ENCODE data around the gene REXO4. TPM values are rescaled to one million over a fixed set of nuclear protein-coding genes. Genes with fewer than 3 reads are reported as not detected.
A peak's percentile ranks its signal among the peaks of the same experiment; 100 is the strongest.

Gene REXO4
- total and polyA plus RNA-seq, 8 donors: 16.9 to 29.1 (median 27.6) TPM

DNA sequence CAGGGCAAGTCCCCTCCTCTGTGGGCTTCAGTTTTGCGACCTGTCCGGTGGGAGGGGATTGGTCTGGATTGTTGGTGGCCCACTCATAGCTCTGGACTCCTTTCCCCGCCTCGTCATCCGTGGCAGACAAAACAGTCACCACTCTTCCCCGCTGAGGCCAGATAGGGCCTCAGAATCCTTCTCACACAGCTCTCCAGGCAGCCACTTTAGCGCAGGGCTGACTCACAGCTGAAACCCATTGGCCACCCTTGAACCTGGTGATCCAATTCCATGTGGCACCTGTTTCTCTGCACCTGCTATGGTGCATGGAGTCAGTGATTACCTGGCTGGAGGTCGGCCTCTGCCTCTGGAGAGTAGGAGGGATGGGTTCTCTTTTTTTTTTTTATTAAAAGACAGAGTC, 26.2 kb upstream of the REXO4 start:
- Histone ChIP-seq H3K4me1 (no peaks in the 10 kb centered on the region), H3K36me3 (no peaks in the 10 kb centered on the region), H3K27me3 (no peaks in the 10 kb centered on the region), H3K27ac (no peak overlapping the region), H3K9me3 (no peaks in the 10 kb centered on the region), H3K4me3 (no peak overlapping the region)
- intact Hi-C loops (cut with DNase I): no loop called here
- DNase-seq (no peak), ATAC-seq (peak; percentile 73)
- TF ChIP-seq, protein P1, sequence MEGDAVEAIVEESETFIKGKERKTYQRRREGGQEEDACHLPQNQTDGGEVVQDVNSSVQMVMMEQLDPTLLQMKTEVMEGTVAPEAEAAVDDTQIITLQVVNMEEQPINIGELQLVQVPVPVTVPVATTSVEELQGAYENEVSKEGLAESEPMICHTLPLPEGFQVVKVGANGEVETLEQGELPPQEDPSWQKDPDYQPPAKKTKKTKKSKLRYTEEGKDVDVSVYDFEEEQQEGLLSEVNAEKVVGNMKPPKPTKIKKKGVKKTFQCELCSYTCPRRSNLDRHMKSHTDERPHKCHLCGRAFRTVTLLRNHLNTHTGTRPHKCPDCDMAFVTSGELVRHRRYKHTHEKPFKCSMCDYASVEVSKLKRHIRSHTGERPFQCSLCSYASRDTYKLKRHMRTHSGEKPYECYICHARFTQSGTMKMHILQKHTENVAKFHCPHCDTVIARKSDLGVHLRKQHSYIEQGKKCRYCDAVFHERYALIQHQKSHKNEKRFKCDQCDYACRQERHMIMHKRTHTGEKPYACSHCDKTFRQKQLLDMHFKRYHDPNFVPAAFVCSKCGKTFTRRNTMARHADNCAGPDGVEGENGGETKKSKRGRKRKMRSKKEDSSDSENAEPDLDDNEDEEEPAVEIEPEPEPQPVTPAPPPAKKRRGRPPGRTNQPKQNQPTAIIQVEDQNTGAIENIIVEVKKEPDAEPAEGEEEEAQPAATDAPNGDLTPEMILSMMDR (IDR thresholded peaks at IDR 0.05): no peak

DNA sequence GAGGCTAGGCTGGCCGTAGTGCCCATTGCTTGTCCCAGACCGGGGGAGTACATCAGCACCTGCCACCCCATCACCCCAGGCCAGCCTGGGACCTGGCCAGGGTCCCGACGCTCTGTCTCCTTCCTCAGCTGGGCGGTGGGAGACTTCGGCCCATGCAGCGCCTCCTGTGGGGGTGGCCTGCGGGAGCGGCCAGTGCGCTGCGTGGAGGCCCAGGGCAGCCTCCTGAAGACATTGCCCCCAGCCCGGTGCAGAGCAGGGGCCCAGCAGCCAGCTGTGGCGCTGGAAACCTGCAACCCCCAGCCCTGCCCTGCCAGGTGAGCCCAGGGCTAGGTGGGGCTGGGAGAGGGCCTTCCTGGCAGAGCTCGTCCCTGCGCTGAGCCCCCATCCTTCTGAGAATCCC, 25.4 kb upstream of the REXO4 start:
- no peak overlapping the region for H3K27ac ChIP-seq
- H3K9me3 ChIP-seq: no peaks in the 10 kb centered on the region
- TF ChIP-seq, protein P1 (IDR thresholded peaks at IDR 0.05): no peak
- H3K36me3 ChIP-seq: no peaks in the 10 kb centered on the region
- H3K4me3 ChIP-seq: no peak overlapping the region
- no peaks in the 10 kb centered on the region for H3K27me3 ChIP-seq
- intact Hi-C loops (cut with DNase I): no loop called here
- H3K4me1 ChIP-seq: no peaks in the 10 kb centered on the region
- ATAC-seq (no peak), DNase-seq (no peak)

DNA sequence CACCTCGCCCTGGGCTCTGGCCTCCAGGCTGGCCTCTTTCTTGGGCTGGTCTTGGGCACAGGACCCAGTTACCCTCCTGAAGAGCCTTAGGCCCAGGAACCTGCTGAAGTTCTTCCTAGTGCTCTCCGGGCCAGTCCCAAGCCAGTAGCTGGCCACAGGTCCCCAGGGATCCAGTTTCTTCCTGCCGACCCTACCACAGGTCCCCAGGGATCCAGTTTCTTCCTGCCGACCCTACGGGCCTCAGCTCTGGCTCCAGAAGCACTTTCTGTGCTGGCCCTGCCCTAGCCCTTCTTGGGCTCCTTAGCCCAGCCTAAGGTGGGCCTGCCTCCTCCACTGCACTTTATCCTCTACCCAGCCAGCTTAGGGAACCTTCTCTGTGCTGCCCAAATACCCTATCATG, 23.8 kb upstream of the REXO4 start:
- Histone ChIP-seq H3K4me1 (no peaks in the 10 kb centered on the region), H3K9me3 (no peaks in the 10 kb centered on the region), H3K27me3 (no peaks in the 10 kb centered on the region), H3K36me3 (no peaks in the 10 kb centered on the region), H3K4me3 (no peak overlapping the region), H3K27ac (no peak overlapping the region)
- TF ChIP-seq, protein P1 (IDR thresholded peaks at IDR 0.05): no peak
- DNase-seq: no peak
- intact Hi-C loops (cut with DNase I): no loop called here
- ATAC-seq: no peak

DNA sequence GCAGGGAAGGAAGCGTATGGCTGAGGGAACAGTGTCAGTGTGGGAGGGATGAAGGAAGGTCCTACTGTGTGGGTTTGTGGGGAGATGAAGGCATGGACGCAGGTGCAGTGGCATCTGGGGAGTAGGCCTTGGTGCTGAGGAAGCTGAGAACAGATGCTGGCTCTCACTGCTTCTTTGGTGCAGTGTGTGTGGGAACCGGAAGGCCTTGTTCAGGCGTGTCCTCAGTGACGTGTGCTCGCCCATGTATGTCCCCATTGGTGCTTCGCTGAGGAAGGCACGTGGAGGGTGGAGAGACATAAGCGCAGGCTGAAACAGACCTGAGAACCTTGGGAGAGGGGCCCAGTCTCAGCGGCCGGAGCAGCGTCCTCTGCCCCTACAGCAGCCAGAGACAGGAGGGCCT, 23.1 kb upstream of the REXO4 start:
- Histone ChIP-seq H3K4me1 (no peaks in the 10 kb centered on the region), H3K27ac (no peak overlapping the region), H3K4me3 (no peak overlapping the region), H3K36me3 (no peaks in the 10 kb centered on the region), H3K9me3 (no peaks in the 10 kb centered on the region), H3K27me3 (no peaks in the 10 kb centered on the region)
- intact Hi-C loops (cut with DNase I): no loop called here
- no peak for DNase-seq
- TF ChIP-seq, protein P1 (IDR thresholded peaks at IDR 0.05): no peak
- no peak for ATAC-seq

DNA sequence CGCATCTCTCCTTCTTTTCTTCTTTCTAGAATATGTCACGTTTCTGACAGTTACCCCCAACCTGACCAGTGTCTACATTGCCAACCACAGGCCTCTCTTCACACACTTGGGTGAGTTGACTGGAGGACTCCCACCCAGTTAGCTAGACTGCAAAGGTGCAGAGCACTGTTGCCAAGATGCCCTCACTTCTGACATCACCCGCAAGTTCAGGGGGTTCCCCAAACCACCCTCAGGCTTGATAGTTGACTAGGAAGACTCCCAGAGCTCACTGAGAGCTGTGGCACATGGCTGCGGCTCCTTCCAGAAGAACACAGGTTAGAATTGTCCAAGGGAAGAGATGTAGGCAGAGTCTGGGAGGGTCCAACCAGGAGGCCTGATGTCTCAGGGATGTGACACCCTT, 21.5 kb upstream of the REXO4 start:
- DNase-seq (no peak), ATAC-seq (no peak)
- H3K27me3 ChIP-seq: no peaks in the 10 kb centered on the region
- H3K9me3 ChIP-seq: no peaks in the 10 kb centered on the region
- no peak overlapping the region for H3K4me3 ChIP-seq
- intact Hi-C loops (cut with DNase I): no loop called here
- no peak overlapping the region for H3K27ac ChIP-seq
- H3K4me1 ChIP-seq: no peaks in the 10 kb centered on the region
- H3K36me3 ChIP-seq: no peaks in the 10 kb centered on the region
- TF ChIP-seq, protein P1 (IDR thresholded peaks at IDR 0.05): no peak
